HEK293 (cell line): ENCODE data around the gene BNIPL.

Experiments used
- CTCF ChIA-PET: fragments of 350-600 bp; formaldehyde crosslinking; extraction: SDS; loops from one replicate; lab custom pipeline; 2021; ENCODE audit warnings: antibody characterized with exemption; lab: Yijun Ruan, JAX
- POLR2A ChIA-PET: fragments of 300-600 bp; formaldehyde crosslinking; extraction: SDS; loops from one replicate; lab custom pipeline; 2020; ENCODE audit warnings: antibody characterized with exemption, inconsistent platforms; lab: Yijun Ruan, JAX
- H3K27ac ChIP-seq: fragments of 200-500 bp; sonication (Bioruptor generic); 2 replicates; pipeline ENCODE4 v1.5.1; 2014; ENCODE audit warnings: low read depth, low read length, control low read depth, inconsistent platforms; ENCODE audit errors: extremely low read depth
- H3K36me3 ChIP-seq, 2 experiments: fragments of 200-500 bp in 1 of 2; sonication (Bioruptor generic) in 1 of 2; 1 replicate in 1 of 2; 2 replicates in 1 of 2; pipeline ENCODE4 v1.5.1; 2014 to 2017; ENCODE audit warnings: inconsistent platforms in 2 of 2, low read length in 2 of 2; ENCODE audit not compliant: control insufficient read depth in 2 of 2, insufficient read depth in 1 of 2
- H3K4me1 ChIP-seq: fragments of 200-500 bp; sonication (Bioruptor generic); 2 replicates; pipeline ENCODE4 v1.5.1; 2014; ENCODE audit warnings: mild to moderate bottlenecking, low read length, inconsistent platforms; ENCODE audit not compliant: control insufficient read depth, insufficient read depth
- H3K4me3 ChIP-seq: 2 replicates; pipeline ENCODE4 v1.5.1; 2011; ENCODE audit warnings: low read depth, mild to moderate bottlenecking, control low read depth, low read length, moderate library complexity
- H3K9me3 ChIP-seq: fragments of 200-500 bp; sonication (Bioruptor generic); 2 replicates; pipeline ENCODE4 v1.5.1; 2014; ENCODE audit warnings: low read depth, low read length, inconsistent platforms; ENCODE audit not compliant: control insufficient read depth, insufficient read depth
- GLIS1 ChIP-seq: fragments of 450-650 bp; formaldehyde crosslinking; IDR thresholded peaks from 2 replicates; pipeline ENCODE4 v1.5.1; 2016; ENCODE audit warnings: missing biosample characterization, missing genetic modification characterization
- MYNN ChIP-seq: fragments of 450-650 bp; formaldehyde crosslinking; IDR thresholded peaks from 2 replicates; pipeline ENCODE4 v1.5.1; 2016; ENCODE audit warnings: missing biosample characterization, missing genetic modification characterization, borderline replicate concordance
- PATZ1 ChIP-seq: fragments of 450-650 bp; formaldehyde crosslinking; IDR thresholded peaks from 2 replicates; pipeline ENCODE4 v1.5.1; 2016; ENCODE audit warnings: missing biosample characterization, missing genetic modification characterization
- RBAK ChIP-seq: fragments of 450-650 bp; formaldehyde crosslinking; IDR thresholded peaks from 2 replicates; pipeline ENCODE4 v1.5.1; 2016; ENCODE audit warnings: missing biosample characterization, missing genetic modification characterization
- SCRT2 ChIP-seq: fragments of 450-650 bp; formaldehyde crosslinking; IDR thresholded peaks from 2 replicates; pipeline ENCODE4 v1.5.1; 2016; ENCODE audit warnings: missing biosample characterization, missing genetic modification characterization
- ZBTB48 ChIP-seq: fragments of 450-650 bp; formaldehyde crosslinking; IDR thresholded peaks from 2 replicates; pipeline ENCODE4 v1.5.1; 2016; ENCODE audit warnings: missing biosample characterization, missing genetic modification characterization
- ZNF121 ChIP-seq: fragments of 450-650 bp; formaldehyde crosslinking; IDR thresholded peaks from 2 replicates; pipeline ENCODE4 v1.5.1; 2016; ENCODE audit warnings: missing biosample characterization, missing genetic modification characterization
- ZNF132 ChIP-seq: fragments of 450-650 bp; formaldehyde crosslinking; IDR thresholded peaks from 2 replicates; pipeline ENCODE4 v1.5.1; 2017; ENCODE audit warnings: missing biosample characterization, missing genetic modification characterization, borderline replicate concordance
- ZNF146 ChIP-seq: fragments of 450-650 bp; formaldehyde crosslinking; IDR thresholded peaks from 2 replicates; pipeline ENCODE4 v1.5.1; 2016; ENCODE audit warnings: missing biosample characterization, missing genetic modification characterization
- ZNF280D ChIP-seq: fragments of 450-650 bp; formaldehyde crosslinking; IDR thresholded peaks from 2 replicates; pipeline ENCODE4 v1.5.1; 2016; ENCODE audit warnings: missing biosample characterization, missing genetic modification characterization
- ZNF366 ChIP-seq: fragments of 450-650 bp; formaldehyde crosslinking; conservative IDR thresholded peaks from 2 replicates; pipeline ENCODE4 v1.5.1; 2016; ENCODE audit warnings: missing biosample characterization, missing genetic modification characterization
- ZNF501 ChIP-seq: fragments of 450-650 bp; formaldehyde crosslinking; IDR thresholded peaks from 2 replicates; pipeline ENCODE4 v1.5.1; 2016; ENCODE audit warnings: missing biosample characterization, missing genetic modification characterization
- ZNF571 ChIP-seq: fragments of 450-650 bp; formaldehyde crosslinking; IDR thresholded peaks from 2 replicates; pipeline ENCODE4 v1.5.0; 2017; ENCODE audit warnings: missing biosample characterization, missing genetic modification characterization
- ZNF596 ChIP-seq: fragments of 450-650 bp; IDR thresholded peaks from 2 replicates; pipeline ENCODE4 v1.5.0; 2018; ENCODE audit warnings: missing biosample characterization, mild to moderate bottlenecking, missing genetic modification characterization, moderate library complexity
- ZNF600 ChIP-seq: fragments of 450-650 bp; formaldehyde crosslinking; IDR thresholded peaks from 2 replicates; pipeline ENCODE4 v1.5.1; 2016; ENCODE audit warnings: missing biosample characterization, missing genetic modification characterization
- ZNF610 ChIP-seq: fragments of 450-650 bp; formaldehyde crosslinking; IDR thresholded peaks from 2 replicates; pipeline ENCODE4 v1.5.1; 2016; ENCODE audit warnings: missing biosample characterization, missing genetic modification characterization, borderline replicate concordance
- ZXDB ChIP-seq: fragments of 450-650 bp; formaldehyde crosslinking; IDR thresholded peaks from 2 replicates; pipeline ENCODE4 v1.5.1; 2016; ENCODE audit warnings: missing biosample characterization, missing genetic modification characterization
- TF ChIP-seq, protein P1 (sequence below): fragments of 450-650 bp; formaldehyde crosslinking; IDR thresholded peaks from 2 replicates; pipeline ENCODE4 v1.5.1; 2016; ENCODE audit warnings: missing biosample characterization, missing genetic modification characterization, low read depth
- TF ChIP-seq, protein P2 (sequence below): fragments of 450-650 bp; formaldehyde crosslinking; IDR thresholded peaks from 2 replicates; pipeline ENCODE4 v1.5.1; 2016; ENCODE audit warnings: missing biosample characterization, missing genetic modification characterization

BNIPL gene

DNA sequence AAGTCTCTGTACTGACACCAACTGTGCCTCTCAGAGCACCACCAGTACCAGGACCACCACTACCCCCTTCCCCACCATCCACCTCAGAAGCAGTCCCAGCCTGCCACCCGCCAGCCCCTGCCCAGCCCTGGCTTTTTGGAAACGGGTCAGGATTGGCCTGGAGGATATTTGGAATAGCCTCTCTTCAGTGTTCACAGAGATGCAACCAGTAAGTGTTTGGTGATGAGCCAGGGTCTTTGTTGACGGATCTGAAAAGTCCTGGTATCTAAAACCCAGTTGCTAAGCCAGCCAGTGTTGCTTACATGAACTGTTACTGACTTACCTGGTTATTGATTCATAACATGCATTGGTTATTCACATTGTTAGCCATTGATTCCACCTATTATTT lies 12.3 kb downstream of the BNIPL start:
- CTCF ChIA-PET, result interaction anchor here (1.1 to 1.8 kb wide), 3 partner anchors 9 to 24 kb away, joined by 4 to 15 read pairs (median 9); partner anchors contain the start of gene MLLT11
- H3K4me3 ChIP-seq, result peak overlapping the region; percentile 52
- H3K36me3 ChIP-seq, result peaks cover 0 to 31% of the 10 kb centered on the region in 2 experiments; a peak in 2 of 3 replicates
- no peaks in the 10 kb centered on the region for H3K9me3 ChIP-seq
- POLR2A ChIA-PET, result interaction anchor here (0.7 to 2.4 kb wide), 5 partner anchors 10 to 707 kb away, joined by 3 to 17 read pairs (median 9); partner anchors contain the start of genes CDC42SE1, MINDY1 and MLLT11
- H3K4me1 ChIP-seq, result no peaks in the 10 kb centered on the region
- TF ChIP-seq, protein P1, sequence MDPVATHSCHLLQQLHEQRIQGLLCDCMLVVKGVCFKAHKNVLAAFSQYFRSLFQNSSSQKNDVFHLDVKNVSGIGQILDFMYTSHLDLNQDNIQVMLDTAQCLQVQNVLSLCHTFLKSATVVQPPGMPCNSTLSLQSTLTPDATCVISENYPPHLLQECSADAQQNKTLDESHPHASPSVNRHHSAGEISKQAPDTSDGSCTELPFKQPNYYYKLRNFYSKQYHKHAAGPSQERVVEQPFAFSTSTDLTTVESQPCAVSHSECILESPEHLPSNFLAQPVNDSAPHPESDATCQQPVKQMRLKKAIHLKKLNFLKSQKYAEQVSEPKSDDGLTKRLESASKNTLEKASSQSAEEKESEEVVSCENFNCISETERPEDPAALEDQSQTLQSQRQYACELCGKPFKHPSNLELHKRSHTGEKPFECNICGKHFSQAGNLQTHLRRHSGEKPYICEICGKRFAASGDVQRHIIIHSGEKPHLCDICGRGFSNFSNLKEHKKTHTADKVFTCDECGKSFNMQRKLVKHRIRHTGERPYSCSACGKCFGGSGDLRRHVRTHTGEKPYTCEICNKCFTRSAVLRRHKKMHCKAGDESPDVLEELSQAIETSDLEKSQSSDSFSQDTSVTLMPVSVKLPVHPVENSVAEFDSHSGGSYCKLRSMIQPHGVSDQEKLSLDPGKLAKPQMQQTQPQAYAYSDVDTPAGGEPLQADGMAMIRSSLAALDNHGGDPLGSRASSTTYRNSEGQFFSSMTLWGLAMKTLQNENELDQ (tag by site-specific recombination), result no peak
- TF ChIP-seq SCRT2 (tag by site-specific recombination) (0 out of 2 replicates have a peak, but pooled peaks have one; percentile 54), PATZ1 (peak; percentile 18; the same call in 1 of the 2 replicates), ZNF600 (tag by site-specific recombination) (peak; percentile 30)
- H3K27ac ChIP-seq, result peak overlapping the region; percentile 81; the same call in 1 of the 2 replicates

- Histone ChIP-seq H3K4me1 (no peaks in the 10 kb centered on the region), H3K9me3 (no peaks in the 10 kb centered on the region), H3K4me3 (no peak overlapping the region), H3K36me3 (peaks cover 0 to 40% of the 10 kb centered on the region in 2 experiments; a peak in 2 of 3 replicates), H3K27ac (no peak overlapping the region)
- TF ChIP-seq ZNF610 (no peak), ZXDB (tag by site-specific recombination) (no peak), MYNN (tag by site-specific recombination) (no peak), ZNF571 (tag by site-specific recombination) (no peak), GLIS1 (tag by site-specific recombination) (no peak), ZNF121 (0 out of 2 replicates have a peak, but pooled peaks have one; percentile 12)
- ChIA-PET CTCF (interaction anchor here (1.1 to 3.0 kb wide), 2 partner anchors 9 to 10 kb away, joined by 5 to 11 read pairs; partner anchors contain the start of genes CDC42SE1 and MLLT11), POLR2A (interaction anchor here (0.6 to 1.2 kb wide), 5 partner anchors 10 to 254 kb away, joined by 3 to 5 read pairs (median 3); partner anchors contain the start of genes CDC42SE1 and MLLT11)
Measured at GRCh38 chr1:151049458-151049857, 13.1 kb downstream of the BNIPL start.

- H3K4me1 ChIP-seq, result no peaks in the 10 kb centered on the region
- H3K27ac ChIP-seq, result no peak overlapping the region
- peaks cover 0 to 47% of the 10 kb centered on the region in 2 experiments; a peak in 2 of 3 replicates for H3K36me3 ChIP-seq
- ChIA-PET CTCF (interaction anchor here (1.1 to 3.0 kb wide), 2 partner anchors 8 to 10 kb away, joined by 5 to 11 read pairs; partner anchors contain the start of genes CDC42SE1 and MLLT11), POLR2A (interaction anchor here (0.6 to 1.2 kb wide), 5 partner anchors 9 to 53 kb away, joined by 3 to 5 read pairs (median 3); partner anchors contain the start of genes CDC42SE1 and MLLT11)
- H3K9me3 ChIP-seq, result no peaks in the 10 kb centered on the region
- H3K4me3 ChIP-seq, result no peak overlapping the region
- TF ChIP-seq ZBTB48 (tag by site-specific recombination), result no peak
- no peak for TF ChIP-seq ZNF146
- TF ChIP-seq ZNF280D (tag by site-specific recombination), result no peak
- TF ChIP-seq ZNF596 (tag by site-specific recombination), result no peak
- no peak for TF ChIP-seq ZNF366 (tag by site-specific recombination)
- TF ChIP-seq RBAK (tag by site-specific recombination), result no peak
- no peak for TF ChIP-seq ZNF132 (tag by site-specific recombination)
- TF ChIP-seq, protein P2, sequence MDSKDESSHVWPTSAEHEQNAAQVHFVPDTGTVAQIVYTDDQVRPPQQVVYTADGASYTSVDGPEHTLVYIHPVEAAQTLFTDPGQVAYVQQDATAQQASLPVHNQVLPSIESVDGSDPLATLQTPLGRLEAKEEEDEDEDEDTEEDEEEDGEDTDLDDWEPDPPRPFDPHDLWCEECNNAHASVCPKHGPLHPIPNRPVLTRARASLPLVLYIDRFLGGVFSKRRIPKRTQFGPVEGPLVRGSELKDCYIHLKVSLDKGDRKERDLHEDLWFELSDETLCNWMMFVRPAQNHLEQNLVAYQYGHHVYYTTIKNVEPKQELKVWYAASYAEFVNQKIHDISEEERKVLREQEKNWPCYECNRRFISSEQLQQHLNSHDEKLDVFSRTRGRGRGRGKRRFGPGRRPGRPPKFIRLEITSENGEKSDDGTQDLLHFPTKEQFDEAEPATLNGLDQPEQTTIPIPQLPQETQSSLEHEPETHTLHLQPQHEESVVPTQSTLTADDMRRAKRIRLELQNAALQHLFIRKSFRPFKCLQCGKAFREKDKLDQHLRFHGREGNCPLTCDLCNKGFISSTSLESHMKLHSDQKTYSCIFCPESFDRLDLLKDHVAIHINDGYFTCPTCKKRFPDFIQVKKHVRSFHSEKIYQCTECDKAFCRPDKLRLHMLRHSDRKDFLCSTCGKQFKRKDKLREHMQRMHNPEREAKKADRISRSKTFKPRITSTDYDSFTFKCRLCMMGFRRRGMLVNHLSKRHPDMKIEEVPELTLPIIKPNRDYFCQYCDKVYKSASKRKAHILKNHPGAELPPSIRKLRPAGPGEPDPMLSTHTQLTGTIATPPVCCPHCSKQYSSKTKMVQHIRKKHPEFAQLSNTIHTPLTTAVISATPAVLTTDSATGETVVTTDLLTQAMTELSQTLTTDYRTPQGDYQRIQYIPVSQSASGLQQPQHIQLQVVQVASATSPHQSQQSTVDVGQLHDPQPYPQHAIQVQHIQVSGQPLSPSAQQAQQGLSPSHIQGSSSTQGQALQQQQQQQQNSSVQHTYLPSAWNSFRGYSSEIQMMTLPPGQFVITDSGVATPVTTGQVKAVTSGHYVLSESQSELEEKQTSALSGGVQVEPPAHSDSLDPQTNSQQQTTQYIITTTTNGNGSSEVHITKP (tag by site-specific recombination), result no peak
- no peak for TF ChIP-seq ZNF501 (tag by site-specific recombination)
Measured at GRCh38 chr1:151050051-151050688, 13.8 kb downstream of the BNIPL start.
